Effector memory CD4-positive, alpha-beta T cell (primary cell): ENCODE data around the gene AGT.

Source experiments
- DNase-seq, 3 donors: peaks; one replicate each; pipeline ENCODE4 v3.0.0-alpha.2; 2020
- H3K27ac ChIP-seq: 2 replicates; pipeline ENCODE4 v1.7.0; 2013; ENCODE audit warnings: mild to moderate bottlenecking, low read length, moderate library complexity; ENCODE audit not compliant: insufficient read depth, poor library complexity, severe bottlenecking
- H3K27me3 ChIP-seq: replicated peaks from 2 replicates; pipeline ENCODE4 v1.7.0; 2013; ENCODE audit warnings: mild to moderate bottlenecking, low read length; ENCODE audit not compliant: insufficient read depth, control insufficient read depth, poor library complexity, severe bottlenecking
- H3K36me3 ChIP-seq: 2 replicates; pipeline ENCODE4 v1.7.0; 2013; ENCODE audit warnings: mild to moderate bottlenecking, low read length, moderate library complexity; ENCODE audit not compliant: control insufficient read depth, insufficient read depth
- H3K4me1 ChIP-seq: 2 replicates; pipeline ENCODE4 v1.7.0; 2013; ENCODE audit warnings: low read length, mild to moderate bottlenecking; ENCODE audit not compliant: control insufficient read depth, insufficient read depth, poor library complexity, severe bottlenecking
- H3K4me3 ChIP-seq: 2 replicates; pipeline ENCODE4 v1.7.0; 2013; ENCODE audit warnings: low read length, low read depth, mild to moderate bottlenecking; ENCODE audit not compliant: insufficient read depth, poor library complexity, severe bottlenecking
- H3K9me3 ChIP-seq: 2 replicates; pipeline ENCODE4 v1.7.0; 2013; ENCODE audit warnings: mild to moderate bottlenecking, low read length, moderate library complexity; ENCODE audit not compliant: control insufficient read depth

The AGT gene

GRCh38 chr1:230707732-230708630, 5.9 kb downstream of the AGT start:
- no peak overlapping the region for H3K27ac ChIP-seq
- no peaks in the 10 kb centered on the region for H3K27me3 ChIP-seq
- no peak for DNase-seq
- H3K9me3 ChIP-seq, result no peaks in the 10 kb centered on the region
- H3K36me3 ChIP-seq, result no peaks in the 10 kb centered on the region
- H3K4me1 ChIP-seq, result no peaks in the 10 kb centered on the region
- no peak overlapping the region for H3K4me3 ChIP-seq

DNA sequence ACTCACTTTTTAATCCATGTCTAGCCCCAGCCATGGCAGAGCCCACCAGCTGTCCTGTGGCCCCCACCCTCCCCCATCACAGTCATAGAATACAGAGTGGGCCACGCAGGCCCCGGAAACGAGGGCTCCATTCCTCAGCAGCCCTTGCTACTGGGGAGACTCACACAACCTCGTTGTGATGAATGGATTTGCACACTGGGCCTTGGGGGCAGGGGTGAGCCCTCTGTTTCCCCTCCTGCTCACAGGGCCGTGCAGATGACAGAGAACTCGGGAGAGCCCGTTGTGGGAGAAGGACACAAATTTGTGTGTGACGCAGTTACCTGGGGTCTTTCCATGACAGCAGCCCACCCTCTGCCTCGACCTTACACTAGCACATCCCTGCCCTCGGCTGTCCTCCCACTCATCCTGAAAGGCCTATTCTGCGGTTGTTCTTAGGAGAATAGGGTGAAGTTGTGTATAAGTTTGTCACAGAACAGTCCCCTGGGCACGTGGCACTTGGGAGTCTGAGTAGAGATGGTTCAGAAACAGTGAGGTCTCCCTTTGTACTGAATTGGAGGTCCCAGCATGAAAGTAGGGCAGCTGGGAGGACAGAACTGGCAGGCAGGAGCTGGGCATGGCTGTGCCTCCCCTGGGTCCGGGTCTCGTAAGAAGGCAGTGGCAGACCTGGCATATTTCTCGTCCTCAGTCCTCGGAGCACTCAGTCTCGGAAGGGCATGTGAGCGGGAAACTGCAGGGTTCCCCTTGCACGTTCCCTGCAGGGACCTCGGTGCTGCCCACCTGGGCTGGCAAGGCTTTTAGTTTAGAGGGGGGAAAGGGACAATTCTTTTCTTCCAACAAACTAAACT, 6.8 kb downstream of the AGT start:
- Histone ChIP-seq H3K4me1 (no peaks in the 10 kb centered on the region), H3K4me3 (no peak overlapping the region), H3K27me3 (no peaks in the 10 kb centered on the region), H3K27ac (no peak overlapping the region), H3K9me3 (no peaks in the 10 kb centered on the region), H3K36me3 (no peaks in the 10 kb centered on the region)
- DNase-seq, result no peak

- no peaks in the 10 kb centered on the region for H3K27me3 ChIP-seq
- DNase-seq, result no peak
- no peak overlapping the region for H3K4me3 ChIP-seq
- no peak overlapping the region for H3K27ac ChIP-seq
- no peaks in the 10 kb centered on the region for H3K4me1 ChIP-seq
- H3K36me3 ChIP-seq, result no peaks in the 10 kb centered on the region
- no peaks in the 10 kb centered on the region for H3K9me3 ChIP-seq
These were observed 7.8 kb downstream of the AGT start for GRCh38 chr1:230706020-230706699.

DNA sequence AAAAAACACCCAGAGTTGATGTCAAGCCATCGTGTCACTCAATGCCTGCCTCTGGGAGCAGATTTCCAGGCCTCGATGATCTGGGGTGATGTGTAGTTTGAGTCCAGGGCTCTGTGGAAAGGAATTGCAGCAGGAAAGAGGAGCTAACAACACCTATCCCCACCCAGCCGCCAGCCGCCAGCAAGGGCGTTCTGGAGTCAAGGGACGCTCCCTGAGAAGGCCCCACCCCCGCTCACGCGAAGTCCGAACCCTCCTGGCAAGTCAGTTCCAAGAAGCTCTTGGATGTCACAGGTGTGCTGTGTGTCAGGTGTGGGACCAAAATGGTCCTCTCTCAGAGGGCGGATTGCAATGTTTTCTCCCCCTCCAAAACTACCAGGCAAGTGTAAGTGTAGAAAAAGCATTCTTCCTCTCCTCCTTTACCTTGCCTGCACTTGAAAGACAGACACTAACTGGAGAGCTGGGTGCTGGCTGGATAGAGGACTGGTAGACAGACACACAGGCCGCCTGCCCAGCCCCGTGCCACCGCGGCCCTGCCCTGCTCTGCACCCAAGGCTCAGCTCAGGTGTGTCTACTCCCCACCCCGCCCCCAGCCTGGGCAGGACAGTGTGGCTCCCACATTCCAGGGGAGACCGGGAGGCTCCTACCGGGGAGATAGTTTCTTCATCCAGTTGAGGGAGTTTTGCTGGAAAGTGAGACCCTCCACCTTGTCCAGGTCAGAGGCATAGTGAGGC, 8.5 kb downstream of the AGT start:
- Histone ChIP-seq H3K4me3 (no peak overlapping the region), H3K27me3 (no peaks in the 10 kb centered on the region), H3K9me3 (no peaks in the 10 kb centered on the region), H3K36me3 (no peaks in the 10 kb centered on the region), H3K27ac (no peak overlapping the region), H3K4me1 (no peaks in the 10 kb centered on the region)
- DNase-seq, result no peak

DNA sequence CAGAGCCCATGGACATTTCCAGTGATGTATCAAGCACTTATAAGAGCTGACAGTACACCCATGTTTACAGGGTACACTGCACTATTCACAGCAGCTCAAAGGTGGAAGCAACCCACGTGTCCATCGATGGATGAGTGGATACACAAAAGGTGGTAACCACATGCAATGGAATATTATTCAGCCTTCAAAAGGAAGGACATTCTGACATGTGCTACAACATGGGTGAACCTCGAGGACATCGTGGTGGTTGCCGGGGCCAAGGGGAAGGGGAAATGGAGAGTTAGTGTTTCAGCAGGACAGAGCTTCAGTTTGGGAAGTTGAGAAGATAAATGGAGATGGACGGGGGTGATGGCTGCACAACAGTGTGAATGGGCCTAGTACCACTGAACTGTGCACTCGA, 9.1 kb downstream of the AGT start:
- Histone ChIP-seq H3K27me3 (no peaks in the 10 kb centered on the region), H3K4me1 (no peaks in the 10 kb centered on the region), H3K4me3 (no peak overlapping the region), H3K27ac (no peak overlapping the region), H3K36me3 (no peaks in the 10 kb centered on the region), H3K9me3 (no peaks in the 10 kb centered on the region)
- DNase-seq, result no peak

- Histone ChIP-seq H3K9me3 (no peaks in the 10 kb centered on the region), H3K4me1 (no peaks in the 10 kb centered on the region), H3K36me3 (no peaks in the 10 kb centered on the region)
These were observed 10.1 kb downstream of the AGT start for GRCh38 chr1:230703679-230704385.

DNA sequence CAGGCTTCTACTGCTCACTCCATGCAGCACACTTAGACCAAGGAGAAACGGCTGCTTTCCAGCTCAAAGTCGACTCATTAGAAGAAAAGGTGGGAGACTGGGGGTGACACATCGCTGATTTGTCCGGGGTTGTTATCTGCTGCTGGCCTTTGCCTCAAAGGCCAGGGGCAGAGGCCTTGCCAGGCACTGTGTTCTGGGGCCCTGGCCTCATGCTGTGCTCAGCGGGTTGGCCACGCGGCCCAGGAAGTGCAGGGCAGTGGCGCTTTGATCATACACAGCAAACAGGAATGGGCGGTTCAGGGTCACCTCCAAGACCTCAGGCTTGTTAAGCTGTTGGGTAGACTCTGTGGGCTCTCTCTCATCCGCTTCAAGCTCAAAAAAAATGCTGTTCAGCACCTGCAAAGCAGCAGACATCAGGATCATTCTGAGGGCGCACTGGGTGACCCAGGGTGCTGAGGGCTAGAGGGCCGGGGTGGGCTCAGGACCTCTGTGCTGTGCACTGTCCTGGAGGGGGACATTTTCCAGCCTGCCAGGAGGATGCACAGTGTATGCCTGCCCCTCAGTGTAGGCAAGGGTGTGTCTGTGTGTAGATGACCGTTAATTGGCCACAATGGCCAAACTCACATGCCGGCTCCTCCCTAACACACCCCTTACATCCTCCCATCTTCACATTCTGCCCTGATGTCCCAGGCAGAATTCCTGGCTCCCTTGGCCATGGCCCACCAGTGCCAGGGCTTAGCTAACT, 10.8 kb downstream of the AGT start:
- no peaks in the 10 kb centered on the region for H3K36me3 ChIP-seq
- DNase-seq, result no peak

More at GRCh38 chr1:230703679-230704385, 10.1 kb downstream of the AGT start:
- no peaks in the 10 kb centered on the region for H3K27me3 ChIP-seq
- no peak for DNase-seq
- H3K27ac ChIP-seq, result no peak overlapping the region
- H3K4me3 ChIP-seq, result no peak overlapping the region

DNA sequence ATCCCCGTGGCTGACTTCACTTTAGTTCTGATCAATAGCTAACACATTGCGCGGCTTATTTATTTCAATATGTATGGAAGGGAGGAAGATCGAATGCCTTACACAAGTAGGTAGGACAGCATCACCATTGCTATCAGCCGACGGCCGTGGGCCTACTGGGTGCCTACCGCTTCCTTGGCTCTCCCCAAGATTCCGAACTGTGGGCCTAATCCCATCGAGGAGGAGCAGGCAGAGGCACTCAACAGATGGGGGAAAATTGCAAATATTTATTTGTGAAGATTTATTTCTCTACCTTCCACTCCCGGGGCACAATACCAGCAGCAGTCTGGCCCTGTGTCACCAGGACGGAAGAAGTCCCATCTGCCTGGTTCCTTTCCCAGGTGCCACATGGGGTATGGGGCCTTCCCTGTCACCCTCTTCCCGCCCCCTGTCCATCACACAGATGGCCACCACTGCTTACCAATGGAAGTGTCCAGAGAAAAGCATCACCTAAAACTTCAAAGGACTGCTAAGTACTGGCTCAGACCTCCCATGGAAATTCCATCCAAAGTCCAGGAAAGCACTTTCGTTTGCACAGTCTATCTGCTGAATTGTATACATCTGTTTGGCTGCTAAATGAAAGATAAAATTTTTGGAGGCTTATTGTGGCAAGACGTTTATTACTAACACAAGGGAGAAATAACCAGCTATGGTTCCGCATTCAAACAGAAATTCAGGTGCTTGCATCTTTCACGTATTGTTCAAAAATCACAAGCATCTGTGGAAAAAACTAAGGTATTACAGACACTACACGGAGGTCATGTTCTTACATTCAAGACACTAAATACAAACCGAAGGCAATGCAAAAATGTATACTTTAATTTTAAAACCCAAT, 11.8 kb downstream of the AGT start:
- Histone ChIP-seq H3K27me3 (no peaks in the 10 kb centered on the region), H3K36me3 (no peaks in the 10 kb centered on the region)

More for the DNA sequence above, 10.8 kb downstream of the AGT start:
- Histone ChIP-seq H3K27ac (no peak overlapping the region), H3K9me3 (no peaks in the 10 kb centered on the region), H3K27me3 (no peaks in the 10 kb centered on the region), H3K4me3 (no peak overlapping the region), H3K4me1 (no peaks in the 10 kb centered on the region)

More for the DNA sequence above, 11.8 kb downstream of the AGT start:
- Histone ChIP-seq H3K4me1 (no peaks in the 10 kb centered on the region), H3K27ac (no peak overlapping the region), H3K9me3 (no peaks in the 10 kb centered on the region), H3K4me3 (no peak overlapping the region)
- DNase-seq, result no peak
